ENCODE data around the gene CNOT8. TPM values are rescaled to one million over a fixed set of nuclear protein-coding genes. Genes with fewer than 3 reads are reported as not detected.

The CNOT8 gene
- total and polyA plus RNA-seq, 9 of the 15 experiments (the other 6 are each of a cell fraction or from before 2014, with no cell fraction given) = 15.2 to 68.9 (median 52.1) TPM

- TF ChIP-seq VEZF1 (CRISPR knock-in tag; IDR thresholded peaks at IDR 0.05) (peak; percentile 69), CHCHD3 (CRISPR knock-in tag; IDR thresholded peaks at IDR 0.05) (no peak; the same call in 1 of the 2 replicates), ZNF384 (IDR thresholded peaks at IDR 0.05; ENCODE audit: low read depth, low read length) (no peak), ZBTB49 (CRISPR knock-in tag; IDR thresholded peaks at IDR 0.05; ENCODE audit: borderline replicate concordance) (no peak), KDM4B (IDR thresholded peaks at IDR 0.05; ENCODE audit: borderline replicate concordance in 2 of 2, low read depth in 1 of 2) (no peak), SRSF3 (IDR thresholded peaks at IDR 0.05; ENCODE audit: insufficient read depth, low read length) (no peak), SMC3 (conservative IDR thresholded peaks at IDR 0.05; ENCODE audit: insufficient read depth, low read depth, low read length) (no peak), SMARCE1 (IDR thresholded peaks at IDR 0.05) (peak; percentile 90), PTBP1 (IDR thresholded peaks at IDR 0.05; ENCODE audit: low read depth, low read length) (no peak), KLF13 (tag; IDR thresholded peaks at IDR 0.05; ENCODE audit: borderline replicate concordance, low read depth) (no peak), MYC (IDR thresholded peaks at IDR 0.05; ENCODE audit: low read depth, low read length) (no peak), MYC (CRISPR knock-in tag; IDR thresholded peaks at IDR 0.05; ENCODE audit: borderline replicate concordance, low read depth) (no peak), DMBX1 (CRISPR knock-in tag; IDR thresholded peaks at IDR 0.05; ENCODE audit: borderline replicate concordance) (peak; percentile 68; the same call in 1 of the 2 replicates), ELK3 (CRISPR knock-in tag; IDR thresholded peaks at IDR 0.05) (no peak), ETV5 (CRISPR knock-in tag; IDR thresholded peaks at IDR 0.05; ENCODE audit: low read depth) (no peak), ZNF57 (CRISPR knock-in tag; IDR thresholded peaks at IDR 0.05) (no peak), TCF7L2 (IDR thresholded peaks at IDR 0.05; ENCODE audit: low read depth, low read length) (no peak), HDAC3 (IDR thresholded peaks at IDR 0.05; ENCODE audit: borderline replicate concordance, partially characterized antibody) (peak; percentile 51), PKNOX1 (IDR thresholded peaks at IDR 0.05) (peak; percentile 91), ZNF165 (CRISPR knock-in tag; IDR thresholded peaks at IDR 0.05; ENCODE audit: borderline replicate concordance) (no peak)
Measured at GRCh38 chr5:154840435-154841272, 17.8 kb upstream of the CNOT8 start (continued).
